ENCODE measurements around the gene RSPO3.
"Not testable (repeated sequence)": the region's sequence is repeated elsewhere in the genome, so short reads cannot be mapped to it uniquely, and the experiment has no call there.

RSPO3 gene

DNA sequence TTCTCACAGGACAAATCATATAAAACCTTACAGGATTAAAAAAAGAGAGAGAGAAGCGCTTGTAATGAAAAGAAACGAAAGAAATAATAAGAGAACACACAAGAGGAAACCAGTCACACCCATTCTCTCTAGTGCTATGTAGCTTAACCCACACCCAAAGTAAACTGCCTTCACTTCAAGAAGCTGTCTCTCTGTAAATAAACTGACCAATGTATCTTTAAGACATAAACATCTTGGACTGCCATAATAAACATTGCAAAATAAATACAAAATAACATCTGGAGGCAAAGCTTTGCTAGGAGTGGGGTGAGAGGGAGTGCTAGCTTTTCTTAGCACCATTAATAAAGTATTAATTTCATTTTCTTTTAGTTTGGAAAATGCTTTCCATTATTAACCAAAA is 86.6 kb downstream of the RSPO3 start:
- DNase-seq (ENCODE audit: low read depth), result no peak

- no peak for DNase-seq (ENCODE audit: low read depth)
Observed at GRCh38 chr6:127206531-127207095, 88.1 kb downstream of the RSPO3 start.

DNA sequence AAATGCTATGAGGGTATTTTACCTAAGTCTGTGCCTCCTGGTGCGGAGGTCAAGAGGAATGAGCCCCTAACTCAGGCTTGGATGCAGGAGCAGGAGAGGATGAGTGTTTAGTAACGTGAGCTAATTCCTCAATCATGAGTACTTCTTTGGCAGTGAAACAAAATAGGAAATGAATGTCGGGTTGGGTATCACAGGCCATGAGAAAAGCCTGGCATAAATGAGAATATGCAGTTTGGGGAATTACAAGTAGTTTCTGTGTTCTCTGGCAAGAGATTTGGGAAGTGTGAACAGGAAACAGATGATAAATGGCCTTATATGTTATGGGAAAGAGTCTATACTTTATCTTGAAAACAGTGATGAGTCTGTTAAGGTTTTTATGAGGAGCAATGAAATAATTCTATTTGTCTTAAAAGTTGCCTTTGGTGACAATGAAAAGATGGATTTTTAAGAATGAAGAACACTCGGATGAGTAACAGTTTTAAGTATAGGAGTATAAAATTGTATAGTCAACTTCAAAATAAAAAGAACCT is 89.2 kb downstream of the RSPO3 start:
- no peak for DNase-seq (ENCODE audit: low read depth)

DNA sequence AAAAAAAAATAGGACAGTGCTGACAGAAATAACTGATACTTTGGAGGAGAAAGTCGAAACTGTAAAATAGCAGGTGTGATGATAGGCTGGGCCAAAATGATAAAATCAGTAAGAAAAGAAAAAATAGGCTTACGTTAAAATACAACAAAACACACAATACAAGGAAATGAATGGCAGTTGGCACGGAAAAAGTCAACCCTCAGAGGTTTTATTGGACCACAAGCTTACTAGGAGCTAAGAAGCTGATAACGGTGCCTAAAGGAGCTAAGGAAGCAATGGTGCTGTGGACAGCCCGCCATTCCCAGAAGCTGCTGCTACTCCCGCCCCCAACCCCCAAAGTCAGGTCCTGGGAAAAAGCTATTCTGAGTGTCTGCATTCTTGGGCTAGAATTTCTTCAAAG is 92.3 kb downstream of the RSPO3 start:
- no peak for DNase-seq (ENCODE audit: low read depth)

DNA sequence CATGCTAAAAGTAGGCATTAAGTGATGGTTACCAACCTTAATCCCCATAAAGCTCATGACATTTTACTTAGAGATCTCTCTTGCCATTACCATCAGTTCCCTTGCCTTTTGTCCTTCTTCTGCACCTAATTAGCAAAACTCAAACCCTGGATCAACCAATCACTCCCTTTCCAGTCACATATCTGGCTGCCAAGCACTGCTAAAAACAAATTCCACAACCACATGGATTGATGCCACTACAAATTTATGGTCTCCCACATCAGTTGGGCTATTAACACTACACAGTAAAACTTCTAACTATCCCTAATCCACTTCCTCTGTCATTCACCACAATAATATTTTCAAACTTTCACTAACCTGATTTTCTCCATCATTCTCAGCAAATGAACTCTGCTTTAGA is 93.9 kb downstream of the RSPO3 start:
- no peak for DNase-seq (ENCODE audit: low read depth)

DNA sequence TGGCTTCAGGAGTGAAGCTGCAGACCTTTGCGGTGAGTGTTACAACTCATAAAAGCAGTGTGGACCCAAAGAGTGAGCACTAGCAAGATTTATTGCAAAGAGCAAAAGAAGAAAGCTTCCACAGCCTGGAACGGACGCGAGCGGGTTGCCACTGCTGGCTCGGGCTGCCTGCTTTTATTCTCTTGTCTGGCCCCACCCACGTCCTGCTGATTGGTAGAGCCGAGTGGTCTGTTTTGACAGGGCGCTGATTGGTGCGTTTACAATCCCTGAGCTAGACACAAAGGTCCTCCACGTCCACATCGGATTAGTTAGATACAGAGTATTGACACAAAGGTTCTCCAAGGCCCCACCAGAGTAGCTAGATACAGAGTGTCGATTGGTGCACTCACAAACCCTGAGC is 95.6 kb downstream of the RSPO3 start:
- not testable (repeated sequence) for DNase-seq (ENCODE audit: low read depth)

- DNase-seq (ENCODE audit: low read depth), result not testable (repeated sequence)
Observed at GRCh38 chr6:127214531-127214930, 96.1 kb downstream of the RSPO3 start.

DNA sequence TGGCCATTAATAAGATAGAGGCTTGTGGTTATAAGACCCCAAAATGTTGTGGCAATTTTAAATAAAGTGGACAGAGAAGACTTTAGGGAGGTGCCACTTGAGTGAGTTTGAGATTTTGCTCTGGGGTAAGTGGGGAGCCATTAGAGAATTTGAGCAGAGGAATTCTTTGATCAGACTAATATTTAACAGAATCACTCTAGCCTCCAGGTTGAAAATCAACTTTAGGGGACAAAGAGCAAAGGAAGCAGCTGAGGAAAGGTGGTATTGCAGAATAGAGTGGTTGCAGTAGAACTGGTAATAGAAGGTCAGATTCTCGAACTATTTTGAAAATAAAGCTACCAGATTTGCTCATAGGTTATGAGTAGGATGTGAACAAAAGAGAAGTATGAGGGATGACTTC is 97.5 kb downstream of the RSPO3 start:
- no peak for DNase-seq (ENCODE audit: low read depth)

DNA sequence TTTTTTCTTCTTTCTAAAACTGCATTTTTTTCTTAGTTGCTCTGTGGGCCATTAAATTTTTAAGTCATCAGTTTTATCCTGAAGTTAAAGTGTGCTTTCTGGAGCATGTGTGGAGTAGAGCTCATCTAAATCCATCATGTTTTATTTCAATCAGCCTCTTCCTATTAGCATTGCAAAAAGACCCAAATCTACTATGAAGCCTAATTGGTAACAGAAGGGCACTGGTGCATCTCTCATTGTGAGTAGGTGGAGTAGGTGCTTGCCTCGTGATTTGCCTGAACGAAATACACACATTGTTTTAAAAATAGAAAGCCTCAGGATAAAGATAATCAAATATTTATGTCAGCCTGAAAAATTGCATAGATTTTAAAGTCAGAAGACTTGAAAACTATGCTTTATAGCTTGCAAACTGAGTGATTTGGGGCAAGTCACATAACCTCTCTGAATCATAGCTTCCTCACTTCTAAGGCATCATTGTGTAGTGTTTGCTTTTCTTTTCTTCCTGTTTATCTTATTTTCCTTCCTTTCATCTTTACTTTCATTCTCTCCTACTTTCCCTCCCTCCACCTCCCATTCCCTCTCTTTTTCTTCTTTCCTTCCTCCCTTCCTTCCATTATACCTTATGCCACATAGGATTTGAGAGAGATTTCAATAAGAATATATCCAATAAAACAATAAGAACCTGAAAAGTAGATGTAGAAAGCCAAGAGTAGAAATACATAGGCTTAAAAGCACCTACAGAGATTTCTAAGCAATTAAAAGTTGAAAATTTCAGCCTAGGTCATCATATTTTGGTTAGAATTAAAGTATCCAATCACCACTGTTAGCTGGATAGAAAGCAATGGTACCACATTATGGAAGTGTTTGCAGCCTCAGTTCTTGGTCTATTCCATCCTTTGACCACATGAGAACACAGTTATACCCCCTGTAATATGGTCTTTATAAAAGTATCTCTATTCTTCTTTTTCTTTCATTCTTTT is 98.6 kb downstream of the RSPO3 start:
- DNase-seq (ENCODE audit: low read depth), result no peak

GRCh38 chr6:127219869-127220268 is 101.4 kb downstream of the RSPO3 start:
- no peak for DNase-seq (ENCODE audit: low read depth)

DNA sequence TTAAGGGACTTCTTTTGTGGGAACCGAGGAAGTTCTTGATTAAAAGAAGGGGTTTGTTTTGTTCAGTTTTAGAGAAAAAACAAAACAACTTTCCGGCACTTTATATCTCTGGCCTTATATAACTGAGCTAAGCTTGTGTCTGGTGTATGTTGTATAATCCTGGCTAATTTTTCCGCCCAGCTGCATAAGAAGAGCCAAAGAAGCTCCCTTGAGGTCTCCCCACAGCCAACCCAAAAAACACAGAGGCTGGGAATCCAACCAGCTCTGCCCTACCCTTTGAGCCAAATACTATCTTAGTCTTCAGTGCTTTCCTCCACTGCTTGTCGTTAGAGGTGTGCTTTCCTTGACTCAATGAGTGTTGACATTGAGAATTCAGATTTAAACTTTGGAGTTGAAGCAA is 102.7 kb downstream of the RSPO3 start:
- no peak for DNase-seq (ENCODE audit: low read depth)

DNA sequence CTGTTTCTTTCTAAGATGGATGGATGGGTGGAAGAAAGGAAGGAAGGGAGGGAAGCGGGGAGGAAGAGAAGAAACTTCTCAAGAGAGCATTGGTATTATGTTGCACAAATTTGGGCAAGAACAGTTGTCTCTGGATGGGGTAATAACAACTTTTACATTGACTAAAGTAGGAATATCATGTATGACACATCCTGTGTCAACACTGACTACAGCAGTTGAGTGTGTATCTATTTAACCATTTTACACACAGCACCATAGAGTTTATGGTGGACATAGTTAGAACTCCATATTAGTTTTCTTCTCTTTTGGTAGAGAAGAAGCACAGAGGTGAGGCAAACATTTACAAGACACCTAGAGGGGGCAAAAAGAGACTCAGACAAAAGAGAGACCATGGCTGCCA is 103.9 kb downstream of the RSPO3 start:
- no peak for DNase-seq (ENCODE audit: low read depth)

GRCh38 chr6:127225497-127225896 is 107.0 kb downstream of the RSPO3 start:
- no peak for DNase-seq (ENCODE audit: low read depth)

- not testable (repeated sequence) for DNase-seq (ENCODE audit: low read depth)
Observed at GRCh38 chr6:127233819-127234218, 115.3 kb downstream of the RSPO3 start.

GRCh38 chr6:127243501-127243900 is 125.0 kb downstream of the RSPO3 start:
- no peak for DNase-seq (ENCODE audit: low read depth)
